PC-3 (cell line): ENCODE measurements around the gene SLC22A5. TPM values are rescaled to one million over a fixed set of nuclear protein-coding genes. Genes with fewer than 3 reads are reported as not detected.

Source experiments
- ATAC-seq: fragments of 200-7000 bp; cut with Tn5 transposase; 2 replicates; pipeline ENCODE4 v1.9.1; 2020; ENCODE audit warnings: mild to moderate bottlenecking, moderate library complexity
- BruUV-seq: library from RNA; stranded (reverse); fragments of 400-500 nt; replicated peaks from 2 replicates; lab custom pipeline; 2021; lab: Mats Ljungman, UMichigan
- CTCF ChIA-PET: fragments of 300-600 bp; sonication (Branson Sonifier 250); formaldehyde crosslinking; loops from one replicate; lab custom pipeline; 2022; ENCODE audit warnings: antibody characterized with exemption; lab: Charles Lee
- POLR2A ChIA-PET: fragments of 300-600 bp; sonication (Branson Sonifier 250); formaldehyde crosslinking; loops from one replicate; lab custom pipeline; 2022; ENCODE audit warnings: antibody characterized with exemption; ENCODE audit not compliant: unreplicated experiment; lab: Charles Lee
- DNase-seq: peaks from one replicate; pipeline ENCODE4 v3.0.0-alpha.2; 2015
- H2AFZ ChIP-seq: fragments of 300-600 bp; sonication (generic); 2 replicates; pipeline ENCODE4 v1.6.0; 2016; ENCODE audit warnings: antibody characterized with exemption, low read length
- H3F3A ChIP-seq: fragments of 300-600 bp; sonication (generic); one replicate; pipeline ENCODE4 v1.6.0; 2017; ENCODE audit warnings: antibody characterized with exemption, low read length, control low read depth, mild to moderate bottlenecking; ENCODE audit not compliant: unreplicated experiment
- H3K27ac ChIP-seq: fragments of 300-600 bp; sonication (generic); 2 replicates; pipeline ENCODE4 v1.5.1; 2016; ENCODE audit warnings: mild to moderate bottlenecking, low read length
- H3K27me3 ChIP-seq: fragments of 300-600 bp; sonication (generic); 2 replicates; pipeline ENCODE4 v1.6.1; 2016; ENCODE audit warnings: low read length, mixed read lengths
- H3K36me3 ChIP-seq: fragments of 300-600 bp; sonication (generic); 2 replicates; pipeline ENCODE4 v1.6.1; 2016; ENCODE audit warnings: low read depth, mixed run types, low read length, mixed read lengths
- H3K4me1 ChIP-seq: fragments of 300-600 bp; sonication (generic); 2 replicates; pipeline ENCODE4 v1.5.1; 2016; ENCODE audit warnings: low read length; ENCODE audit not compliant: insufficient read depth
- H3K4me2 ChIP-seq: fragments of 300-600 bp; sonication (generic); 2 replicates; pipeline ENCODE4 v1.6.0; 2016; ENCODE audit warnings: low read length
- H3K4me3 ChIP-seq: fragments of 300-600 bp; sonication (generic); 2 replicates; pipeline ENCODE4 v1.5.1; 2016; ENCODE audit warnings: mild to moderate bottlenecking, low read length, mixed read lengths
- H3K79me2 ChIP-seq: fragments of 300-600 bp; sonication (generic); 2 replicates; pipeline ENCODE4 v1.6.1; 2017; ENCODE audit warnings: low read length, mixed read lengths
- H3K9ac ChIP-seq: fragments of 300-600 bp; sonication (generic); 2 replicates; pipeline ENCODE4 v1.6.0; 2016; ENCODE audit warnings: mild to moderate bottlenecking, low read length
- H3K9me2 ChIP-seq: fragments of 300-600 bp; sonication (generic); replicated peaks from 2 replicates; pipeline ENCODE4 v1.6.1; 2016; ENCODE audit warnings: mixed run types, low read length, mixed read lengths
- H3K9me3 ChIP-seq: fragments of 300-600 bp; sonication (generic); 2 replicates; pipeline ENCODE4 v1.6.1; 2016; ENCODE audit warnings: low read length, mixed read lengths
- H4K20me1 ChIP-seq: fragments of 300-600 bp; sonication (generic); 2 replicates; pipeline ENCODE4 v1.6.1; 2016; ENCODE audit warnings: low read length, mixed read lengths
- EZH2 ChIP-seq: fragments of 300-600 bp; sonication (generic); IDR thresholded peaks from one replicate; pipeline ENCODE4 v1.6.1; 2017; ENCODE audit warnings: antibody characterized with exemption, mild to moderate bottlenecking, low read length; ENCODE audit not compliant: unreplicated experiment
- EZH2phosphoT487 ChIP-seq: fragments of 300-600 bp; sonication (generic); IDR thresholded peaks from 2 replicates; pipeline ENCODE4 v1.6.1; 2018; ENCODE audit warnings: mild to moderate bottlenecking, antibody characterized with exemption, low read length, borderline replicate concordance
- intact Hi-C: fragments of 100-400 bp; cut with micrococcal nuclease; formaldehyde crosslinking; loops from 2 replicates; pipeline ENCODE4 v1.9.0; 2023
- total RNA-seq: library from RNA; depleted of rRNA; stranded (reverse); fragments of >200 nt; gene quantifications from 2 replicates; pipeline ENCODE4 v1.2.3, GENCODE V29; 2014
- TF ChIP-seq, protein P1 (sequence below): fragments of 300-600 bp; sonication (generic); conservative IDR thresholded peaks from 2 replicates; pipeline ENCODE4 v1.5.1; 2017; ENCODE audit warnings: antibody characterized with exemption, low read depth, mild to moderate bottlenecking, low read length

The SLC22A5 gene
- total RNA-seq, 1 experiment from 2014 or later, result 8.2 TPM

DNA sequence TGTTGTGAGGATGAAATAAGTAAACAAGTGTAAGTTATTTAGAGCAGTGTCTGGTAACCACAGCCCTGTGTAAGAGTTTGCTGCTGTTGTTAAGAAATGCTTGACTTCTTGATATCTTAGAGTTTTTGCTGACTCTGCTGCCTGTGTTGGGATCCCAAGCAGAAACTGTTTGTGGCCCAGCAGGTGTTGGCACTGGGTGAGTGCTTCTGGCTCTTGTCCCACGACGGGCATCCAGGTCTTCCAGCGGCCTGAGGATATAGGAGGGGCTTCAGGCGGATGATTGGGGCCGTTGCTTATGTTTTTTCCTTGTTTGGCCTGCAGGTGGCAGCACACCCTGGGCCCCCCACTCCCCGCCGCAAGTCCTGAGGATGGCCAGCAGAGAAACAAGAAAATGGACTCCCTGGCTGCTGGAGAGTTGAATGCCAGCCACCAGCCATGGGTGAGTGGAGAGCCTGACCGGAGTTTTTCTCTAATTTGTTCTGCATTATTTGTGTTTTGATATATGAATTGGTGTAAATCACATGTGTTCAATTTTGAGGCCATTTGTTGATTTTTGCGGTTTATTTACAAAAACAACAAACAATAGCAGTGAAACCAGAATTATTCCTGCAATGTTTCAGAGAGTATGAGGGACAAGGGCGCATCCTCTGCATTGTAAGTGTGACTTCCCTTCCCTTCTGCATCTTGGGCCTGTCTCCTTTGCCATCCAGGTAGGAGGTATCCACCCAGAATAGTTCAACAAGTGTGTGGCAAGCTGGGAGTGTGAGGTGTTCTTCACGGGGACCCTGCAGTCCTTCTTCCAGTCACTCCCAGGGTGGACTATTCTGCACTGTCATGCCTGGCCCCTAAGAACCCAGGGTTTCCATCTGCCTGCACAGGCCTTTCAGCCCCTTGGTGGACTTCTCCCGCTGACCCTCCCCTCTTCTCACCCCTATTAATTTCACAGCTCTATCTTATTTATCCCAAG is 50.3 kb downstream of the SLC22A5 start:
- no peak overlapping the region for H3K4me3 ChIP-seq
- ATAC-seq (peak; percentile 74), DNase-seq (peak; percentile 68)
- BruUV-seq, result no TSS peak
- H3K79me2 ChIP-seq, result peaks cover 17% of the 10 kb centered on the region
- no peak overlapping the region for H3K9ac ChIP-seq
- peak overlapping the region; percentile 65 for H2AFZ ChIP-seq
- no peaks in the 10 kb centered on the region for H3K27me3 ChIP-seq
- H3K36me3 ChIP-seq, result no peaks in the 10 kb centered on the region
- H3K4me1 ChIP-seq, result peaks cover 58% of the 10 kb centered on the region
- ChIA-PET CTCF (no interaction called here), POLR2A (no interaction called here)
- no peaks in the 10 kb centered on the region for H3F3A ChIP-seq
- H3K27ac ChIP-seq, result no peak overlapping the region
- intact Hi-C loops, result loop anchor here (1.0 kb wide), 1 partner anchor 32 kb away; no protein-coding TSS in a partner anchor
- no peak for TF ChIP-seq EZH2
- TF ChIP-seq, protein P1, sequence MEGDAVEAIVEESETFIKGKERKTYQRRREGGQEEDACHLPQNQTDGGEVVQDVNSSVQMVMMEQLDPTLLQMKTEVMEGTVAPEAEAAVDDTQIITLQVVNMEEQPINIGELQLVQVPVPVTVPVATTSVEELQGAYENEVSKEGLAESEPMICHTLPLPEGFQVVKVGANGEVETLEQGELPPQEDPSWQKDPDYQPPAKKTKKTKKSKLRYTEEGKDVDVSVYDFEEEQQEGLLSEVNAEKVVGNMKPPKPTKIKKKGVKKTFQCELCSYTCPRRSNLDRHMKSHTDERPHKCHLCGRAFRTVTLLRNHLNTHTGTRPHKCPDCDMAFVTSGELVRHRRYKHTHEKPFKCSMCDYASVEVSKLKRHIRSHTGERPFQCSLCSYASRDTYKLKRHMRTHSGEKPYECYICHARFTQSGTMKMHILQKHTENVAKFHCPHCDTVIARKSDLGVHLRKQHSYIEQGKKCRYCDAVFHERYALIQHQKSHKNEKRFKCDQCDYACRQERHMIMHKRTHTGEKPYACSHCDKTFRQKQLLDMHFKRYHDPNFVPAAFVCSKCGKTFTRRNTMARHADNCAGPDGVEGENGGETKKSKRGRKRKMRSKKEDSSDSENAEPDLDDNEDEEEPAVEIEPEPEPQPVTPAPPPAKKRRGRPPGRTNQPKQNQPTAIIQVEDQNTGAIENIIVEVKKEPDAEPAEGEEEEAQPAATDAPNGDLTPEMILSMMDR, result peak; percentile 78
- no peaks in the 10 kb centered on the region for H3K9me2 ChIP-seq
- no peaks in the 10 kb centered on the region for H3K9me3 ChIP-seq
- H3K4me2 ChIP-seq, result peak overlapping the region; percentile 42
- H4K20me1 ChIP-seq, result no peaks in the 10 kb centered on the region

DNA sequence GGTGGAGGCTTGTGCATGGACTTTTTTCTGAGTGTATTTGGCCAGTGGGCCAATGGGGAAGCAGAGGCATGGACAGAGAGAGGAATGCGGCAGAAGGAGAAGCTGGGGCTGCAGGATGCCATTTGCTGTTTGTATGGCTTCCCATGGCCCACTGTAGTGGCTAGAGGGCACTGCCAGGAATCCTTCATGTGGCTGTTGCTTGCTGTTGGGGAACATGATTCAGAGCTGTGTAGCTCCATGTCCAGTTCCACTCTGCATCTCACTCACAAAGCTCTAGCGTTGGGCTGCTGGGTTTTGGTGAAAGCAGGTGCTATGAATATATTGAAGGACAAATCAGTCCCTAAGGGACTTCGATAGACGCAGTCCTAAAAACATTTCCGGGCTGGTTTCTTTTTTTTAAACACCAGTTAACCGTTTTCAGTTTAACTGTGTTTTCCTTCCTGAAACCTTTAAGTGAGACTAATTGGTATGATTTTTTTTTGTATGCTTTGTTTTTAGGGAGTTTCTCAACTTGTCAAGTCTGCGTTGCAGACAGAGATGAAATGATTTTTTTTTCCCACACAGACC is 51.3 kb downstream of the SLC22A5 start:
- POLR2A ChIA-PET, result no interaction called here
- no peak overlapping the region for H3K4me3 ChIP-seq
- H3F3A ChIP-seq, result no peaks in the 10 kb centered on the region
- peaks cover 57% of the 10 kb centered on the region for H3K4me1 ChIP-seq
- H2AFZ ChIP-seq, result no peak overlapping the region
- H3K4me2 ChIP-seq, result no peak overlapping the region
- H3K79me2 ChIP-seq, result peaks cover 10% of the 10 kb centered on the region
- H3K9me2 ChIP-seq, result no peaks in the 10 kb centered on the region
- TF ChIP-seq EZH2 (no peak), EZH2phosphoT487 (no peak)
- TF ChIP-seq, protein P1, result no peak
- BruUV-seq, result no TSS peak
- no peaks in the 10 kb centered on the region for H3K27me3 ChIP-seq
- no peaks in the 10 kb centered on the region for H4K20me1 ChIP-seq
- H3K27ac ChIP-seq, result no peak overlapping the region
- no peak overlapping the region for H3K9ac ChIP-seq
- no peak for DNase-seq
- intact Hi-C loops, result no loop called here
- CTCF ChIA-PET, result no interaction called here
- no peaks in the 10 kb centered on the region for H3K36me3 ChIP-seq
- no peaks in the 10 kb centered on the region for H3K9me3 ChIP-seq
- no peak for ATAC-seq

GRCh38 chr5:132421462-132421861 is 52.0 kb downstream of the SLC22A5 start:
- intact Hi-C loops, result no loop called here
- Histone ChIP-seq H2AFZ (no peak overlapping the region), H3K9ac (no peak overlapping the region), H3K27ac (no peak overlapping the region), H3K9me2 (no peaks in the 10 kb centered on the region), H4K20me1 (no peaks in the 10 kb centered on the region), H3K4me3 (no peak overlapping the region), H3K79me2 (peaks cover 4% of the 10 kb centered on the region), H3K9me3 (no peaks in the 10 kb centered on the region), H3K4me2 (no peak overlapping the region), H3K36me3 (no peaks in the 10 kb centered on the region), H3K27me3 (no peaks in the 10 kb centered on the region), H3K4me1 (peaks cover 57% of the 10 kb centered on the region), H3F3A (no peaks in the 10 kb centered on the region)
- CTCF ChIA-PET, result no interaction called here
- no peak for TF ChIP-seq EZH2phosphoT487
- TF ChIP-seq, protein P1, result no peak
- no peak for TF ChIP-seq EZH2
- no TSS peak for BruUV-seq
- POLR2A ChIA-PET, result no interaction called here
- ATAC-seq (no peak), DNase-seq (no peak)
